ENCODE data around the gene B3GNT3. TPM values are rescaled to one million over a fixed set of nuclear protein-coding genes. Genes with fewer than 3 reads are reported as not detected.

The B3GNT3 gene
- total and polyA plus RNA-seq, 9 of the 15 experiments (the other 6 are each of a cell fraction or from before 2014, with no cell fraction given) = 0.06 to 0.11 (median 0.07) TPM; not detected in 6

DNA sequence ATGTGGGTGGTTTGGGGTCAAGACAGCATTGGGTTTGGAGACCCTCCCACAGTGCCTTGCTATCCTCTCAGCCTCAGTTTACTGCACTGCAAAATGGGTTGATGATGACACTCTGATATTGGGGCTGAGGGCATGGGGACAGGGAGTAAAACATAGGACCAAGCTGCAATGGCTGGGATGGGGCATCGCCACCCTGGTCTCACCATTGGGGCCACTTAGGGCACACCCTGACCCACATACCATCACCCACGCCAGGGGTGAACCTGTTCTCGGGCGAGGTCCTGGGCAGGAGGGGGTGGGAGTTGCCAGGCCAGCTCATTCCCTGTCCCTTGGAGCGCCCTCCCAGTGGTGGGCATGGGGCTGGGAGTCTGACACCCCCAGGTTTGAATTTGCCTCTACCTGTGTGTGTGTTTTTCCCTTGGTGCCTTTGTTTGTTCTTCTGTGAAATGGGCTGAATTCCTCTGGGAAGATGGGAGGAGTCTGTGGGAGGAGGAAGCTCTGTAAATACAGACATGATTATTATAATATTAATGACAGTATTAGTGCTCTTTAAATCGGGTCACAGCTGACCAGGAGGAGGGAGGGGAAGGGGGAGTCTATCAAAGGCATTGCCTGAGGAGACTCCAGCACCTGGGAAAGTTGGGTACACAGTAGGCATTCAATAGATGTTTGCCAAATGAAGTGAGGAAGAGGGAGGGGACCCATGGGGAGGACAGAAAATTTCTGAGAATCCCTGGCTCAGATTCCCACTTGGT lies 45.9 kb upstream of the B3GNT3 start:
- Histone ChIP-seq H3K79me2 (ENCODE audit: control insufficient read depth, insufficient read depth, low read length) (peaks cover 48% of the 10 kb centered on the region), H3K4me3 (no peak overlapping the region), H3K27ac (ENCODE audit: extremely low read depth, low read depth, low read length) (peak overlapping the region; percentile 58), H2AFZ (ENCODE audit: low read depth, low read length) (peak overlapping the region; percentile 41; the same call in 1 of the 2 replicates), H3K9me1 (ENCODE audit: control insufficient read depth, insufficient read depth, low read length) (no peaks in the 10 kb centered on the region), H3K4me1 (replicated peaks in 1 of 2; ENCODE audit: control insufficient read depth in 2 of 2, insufficient read depth in 2 of 2, low read length in 2 of 2) (peaks cover 23 to 53% of the 10 kb centered on the region in 2 experiments), H4K20me1 (replicated peaks; ENCODE audit: control insufficient read depth, insufficient read depth, low read length) (no peaks in the 10 kb centered on the region; the same call in 1 of the 2 replicates), H3K4me2 (ENCODE audit: insufficient read depth, low read length) (peak overlapping the region; percentile 71), H3K9ac (ENCODE audit: insufficient read depth in 1 of 2, low read depth in 2 of 2, low read length in 2 of 2) (peak overlapping the region; percentile 32 to 79; a peak in 3 of 4 replicates), H3K9me3 (replicated peaks; ENCODE audit: control insufficient read depth, insufficient read depth, low read depth, low read length) (no peaks in the 10 kb centered on the region), H3K36me3 (ENCODE audit: control insufficient read depth, insufficient read depth, low read length) (peaks cover 9% of the 10 kb centered on the region; the same call in 2 of the 3 replicates), H3K27me3 (ENCODE audit: control insufficient read depth in 2 of 2, insufficient read depth in 2 of 2, low read length in 2 of 2) (no peaks in the 10 kb centered on the region)
- no TSS peak for BruUV-seq (replicated peaks)
- ATAC-seq (no peak), DNase-seq (ENCODE audit: extremely low read depth in 1 of 4, low spot score in 3 of 4) (no peak), FAIRE-seq (no peak)
- WGBS (ENCODE audit: insufficient coverage, low coverage, missing lambda C conversion rate) = 88% methylated on average over 6 of the region's 6 CpGs
- ChIA-PET POLR2A (interaction anchor here (1.4 to 4.6 kb wide), 2 partner anchors 10 to 13 kb away, joined by 4 to 29 read pairs; no protein-coding TSS in a partner anchor), CTCF (ENCODE audit: low intra/inter-chr PET ratio) (interaction anchor here (0.6 kb wide), 2 partner anchors 196 to 210 kb away, joined by 3 read pairs; no protein-coding TSS in a partner anchor)
- intact Hi-C loops (cut with micrococcal nuclease) = no loop called here
- in situ Hi-C loops (cut with MboI) = no loop called here
- TF ChIP-seq U2AF1 (optimal IDR thresholded peaks at IDR 0.05; ENCODE audit: low read depth, low read length) (no peak), KDM1A (IDR thresholded peaks at IDR 0.05) (peak; percentile 89 to 93), FOXM1 (IDR thresholded peaks at IDR 0.05; ENCODE audit: low read depth) (no peak), FOXM1 (CRISPR knock-in tag; IDR thresholded peaks at IDR 0.05; ENCODE audit: low read depth) (no peak), BCOR (IDR thresholded peaks at IDR 0.05) (peak; percentile 98), ESRRA (IDR thresholded peaks at IDR 0.05; ENCODE audit: borderline replicate concordance, low read depth) (peak; percentile 78), BRCA1 (IDR thresholded peaks at IDR 0.05) (no peak), BRCA1 (CRISPR knock-in tag; IDR thresholded peaks at IDR 0.05) (no peak), CBX1 (IDR thresholded peaks at IDR 0.05; ENCODE audit: low read depth) (peak; percentile 68), CHD4 (IDR thresholded peaks at IDR 0.05; ENCODE audit: insufficient read depth, insufficient replicate concordance, low read depth, low read length, poor library complexity, severe bottlenecking) (peak; percentile 99), ATF1 (CRISPR knock-in tag; IDR thresholded peaks at IDR 0.05) (no peak), ATF1 (tag; IDR thresholded peaks at IDR 0.05) (peak; percentile 45), ADNP (tag; IDR thresholded peaks at IDR 0.05) (peak; percentile 98), ZNF174 (CRISPR knock-in tag; IDR thresholded peaks at IDR 0.05) (no peak), HIVEP1 (CRISPR knock-in tag; IDR thresholded peaks at IDR 0.05) (no peak), ZNF586 (CRISPR knock-in tag; conservative IDR thresholded peaks at IDR 0.05) (no peak), CXXC5 (CRISPR knock-in tag; IDR thresholded peaks at IDR 0.05) (no peak)
- TF ChIP-seq, protein P1, sequence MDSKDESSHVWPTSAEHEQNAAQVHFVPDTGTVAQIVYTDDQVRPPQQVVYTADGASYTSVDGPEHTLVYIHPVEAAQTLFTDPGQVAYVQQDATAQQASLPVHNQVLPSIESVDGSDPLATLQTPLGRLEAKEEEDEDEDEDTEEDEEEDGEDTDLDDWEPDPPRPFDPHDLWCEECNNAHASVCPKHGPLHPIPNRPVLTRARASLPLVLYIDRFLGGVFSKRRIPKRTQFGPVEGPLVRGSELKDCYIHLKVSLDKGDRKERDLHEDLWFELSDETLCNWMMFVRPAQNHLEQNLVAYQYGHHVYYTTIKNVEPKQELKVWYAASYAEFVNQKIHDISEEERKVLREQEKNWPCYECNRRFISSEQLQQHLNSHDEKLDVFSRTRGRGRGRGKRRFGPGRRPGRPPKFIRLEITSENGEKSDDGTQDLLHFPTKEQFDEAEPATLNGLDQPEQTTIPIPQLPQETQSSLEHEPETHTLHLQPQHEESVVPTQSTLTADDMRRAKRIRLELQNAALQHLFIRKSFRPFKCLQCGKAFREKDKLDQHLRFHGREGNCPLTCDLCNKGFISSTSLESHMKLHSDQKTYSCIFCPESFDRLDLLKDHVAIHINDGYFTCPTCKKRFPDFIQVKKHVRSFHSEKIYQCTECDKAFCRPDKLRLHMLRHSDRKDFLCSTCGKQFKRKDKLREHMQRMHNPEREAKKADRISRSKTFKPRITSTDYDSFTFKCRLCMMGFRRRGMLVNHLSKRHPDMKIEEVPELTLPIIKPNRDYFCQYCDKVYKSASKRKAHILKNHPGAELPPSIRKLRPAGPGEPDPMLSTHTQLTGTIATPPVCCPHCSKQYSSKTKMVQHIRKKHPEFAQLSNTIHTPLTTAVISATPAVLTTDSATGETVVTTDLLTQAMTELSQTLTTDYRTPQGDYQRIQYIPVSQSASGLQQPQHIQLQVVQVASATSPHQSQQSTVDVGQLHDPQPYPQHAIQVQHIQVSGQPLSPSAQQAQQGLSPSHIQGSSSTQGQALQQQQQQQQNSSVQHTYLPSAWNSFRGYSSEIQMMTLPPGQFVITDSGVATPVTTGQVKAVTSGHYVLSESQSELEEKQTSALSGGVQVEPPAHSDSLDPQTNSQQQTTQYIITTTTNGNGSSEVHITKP (IDR thresholded peaks at IDR 0.05; ENCODE audit: partially characterized antibody) = no peak
- TF ChIP-seq, protein P2, sequence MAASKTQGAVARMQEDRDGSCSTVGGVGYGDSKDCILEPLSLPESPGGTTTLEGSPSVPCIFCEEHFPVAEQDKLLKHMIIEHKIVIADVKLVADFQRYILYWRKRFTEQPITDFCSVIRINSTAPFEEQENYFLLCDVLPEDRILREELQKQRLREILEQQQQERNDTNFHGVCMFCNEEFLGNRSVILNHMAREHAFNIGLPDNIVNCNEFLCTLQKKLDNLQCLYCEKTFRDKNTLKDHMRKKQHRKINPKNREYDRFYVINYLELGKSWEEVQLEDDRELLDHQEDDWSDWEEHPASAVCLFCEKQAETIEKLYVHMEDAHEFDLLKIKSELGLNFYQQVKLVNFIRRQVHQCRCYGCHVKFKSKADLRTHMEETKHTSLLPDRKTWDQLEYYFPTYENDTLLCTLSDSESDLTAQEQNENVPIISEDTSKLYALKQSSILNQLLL (CRISPR knock-in tag; IDR thresholded peaks at IDR 0.05; ENCODE audit: borderline replicate concordance) = no peak

Measured in K562 (cell line).